Activated CD8-positive, alpha-beta memory T cell treated with anti-CD3 and anti-CD28 coated beads for 4 hours (primary cell): ENCODE results near the gene UACA.
"Not testable (repeated sequence)": the region's sequence is repeated elsewhere in the genome, so short reads cannot be mapped to it uniquely, and the experiment has no call there.

ENCODE experiments used
- DNase-seq, 2 donors: peaks; one replicate each; pipeline ENCODE4 v3.0.0-alpha.2; 2020; ENCODE audit warnings: low read depth in 2 of 2

UACA gene

DNA sequence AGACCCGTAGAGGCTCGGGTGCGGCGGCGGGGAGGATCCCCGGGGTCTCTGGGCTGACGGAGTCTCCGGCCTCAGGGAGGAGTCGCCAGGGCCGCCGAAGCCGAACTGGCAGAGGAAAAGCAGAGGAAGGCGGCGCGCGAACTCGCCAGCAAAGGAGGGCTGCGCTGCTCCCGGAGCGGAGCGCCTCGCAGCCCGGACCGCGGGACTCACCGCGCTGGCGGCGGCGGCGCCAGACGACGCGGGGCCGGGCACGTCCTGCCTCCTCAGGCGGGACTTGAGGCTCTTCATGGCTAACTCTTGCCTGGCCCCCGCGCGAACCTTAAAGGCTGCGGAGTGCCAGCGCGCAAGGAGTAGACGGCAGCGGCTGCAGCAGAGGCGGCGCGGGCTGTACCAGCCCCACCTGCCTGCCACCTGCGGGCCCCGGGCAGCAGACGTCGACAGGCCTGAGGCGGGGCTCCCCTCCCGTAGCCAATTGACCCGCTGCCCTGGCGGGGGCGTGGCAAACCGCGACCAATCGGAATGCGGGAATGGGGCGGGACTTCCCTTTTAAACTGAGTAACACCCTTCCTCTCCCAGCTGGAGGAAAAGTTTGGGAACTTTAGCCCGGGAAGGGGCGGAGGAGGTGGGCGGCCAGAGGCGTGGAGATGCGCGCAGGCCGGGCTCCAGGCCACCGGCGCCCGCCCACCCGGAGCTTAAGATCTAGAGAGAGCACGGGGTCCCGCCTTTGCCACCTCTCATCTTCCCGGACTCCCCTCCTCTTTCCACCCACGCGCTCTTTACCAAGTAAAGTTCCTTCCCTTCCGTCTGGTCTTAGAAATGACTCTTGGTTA, at the start of gene UACA:
UACA (minus strand) TSS at position 439 of the 830 bp plus-strand sequence; CDS start at position 288, 151 bp downstream.
- peak; percentile 27 to 37 for DNase-seq

- DNase-seq: no peak
Observed at GRCh38 chr15:70812827-70813364, 49.5 kb upstream of the UACA start.

DNA sequence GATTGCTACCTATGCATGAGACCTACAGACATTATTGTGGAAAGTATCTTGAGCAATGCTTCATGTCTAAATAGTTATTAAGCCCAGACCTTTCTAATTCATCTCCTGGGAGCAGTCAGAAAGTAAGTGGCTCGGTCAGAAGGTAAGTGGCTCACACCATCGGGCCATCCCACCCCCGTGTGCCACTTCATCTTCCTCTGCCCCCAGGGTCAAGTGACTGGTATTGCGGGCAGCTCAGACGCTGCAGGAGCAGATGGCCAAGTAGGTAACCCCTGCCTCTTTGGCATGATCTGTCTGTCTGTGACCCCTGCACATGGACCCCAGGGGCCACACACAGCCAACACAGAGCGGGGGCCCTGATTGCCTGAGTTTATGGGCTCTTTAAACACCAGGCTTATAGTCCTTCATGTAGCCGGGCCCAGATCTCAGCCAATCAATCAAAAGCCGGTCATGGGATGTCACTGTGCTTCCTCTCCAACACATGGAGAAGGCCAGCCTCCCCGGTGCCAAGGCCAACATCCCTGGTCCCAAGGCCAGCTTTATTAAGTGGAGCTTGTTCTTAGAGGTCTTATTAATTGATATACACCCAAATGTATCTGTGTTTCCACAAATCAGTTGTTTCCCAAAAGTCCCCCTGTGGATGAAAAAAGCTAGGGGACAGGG, 47.7 kb upstream of the UACA start:
- no peak for DNase-seq

DNA sequence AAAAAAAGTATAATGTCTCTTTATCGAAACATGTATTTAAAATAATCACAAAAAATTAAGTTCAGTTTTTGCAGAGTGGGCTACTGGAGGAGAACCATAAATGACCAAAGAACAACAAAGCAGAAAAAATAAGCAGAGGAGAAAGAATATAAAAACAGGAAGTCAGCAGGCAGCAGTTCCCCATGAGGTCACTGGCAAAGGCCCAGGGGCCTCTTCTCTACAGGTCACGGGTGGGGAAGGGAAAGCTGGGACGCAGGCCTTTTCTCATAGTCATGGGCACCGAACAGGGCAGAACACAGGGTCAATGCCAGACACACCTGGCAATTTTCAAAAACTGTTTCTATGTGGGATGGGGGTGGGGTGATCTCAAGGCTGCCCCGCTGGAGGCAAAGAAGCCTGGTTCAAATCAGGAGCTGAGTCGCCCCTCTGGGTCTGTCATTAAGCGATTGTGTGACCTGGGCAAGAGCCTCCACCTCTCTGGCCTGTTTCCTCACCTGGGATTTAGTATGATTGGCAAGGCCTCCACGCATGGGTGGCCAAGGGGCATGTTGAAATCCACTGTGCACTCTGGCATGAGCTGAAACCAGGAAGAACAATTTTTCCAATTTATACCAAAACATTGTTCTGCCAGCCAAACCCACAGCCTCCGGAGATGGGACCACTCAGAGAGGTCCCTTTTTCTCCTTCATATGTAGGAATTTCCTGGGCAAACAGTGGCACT, 43.8 kb upstream of the UACA start:
- DNase-seq: no peak

DNA sequence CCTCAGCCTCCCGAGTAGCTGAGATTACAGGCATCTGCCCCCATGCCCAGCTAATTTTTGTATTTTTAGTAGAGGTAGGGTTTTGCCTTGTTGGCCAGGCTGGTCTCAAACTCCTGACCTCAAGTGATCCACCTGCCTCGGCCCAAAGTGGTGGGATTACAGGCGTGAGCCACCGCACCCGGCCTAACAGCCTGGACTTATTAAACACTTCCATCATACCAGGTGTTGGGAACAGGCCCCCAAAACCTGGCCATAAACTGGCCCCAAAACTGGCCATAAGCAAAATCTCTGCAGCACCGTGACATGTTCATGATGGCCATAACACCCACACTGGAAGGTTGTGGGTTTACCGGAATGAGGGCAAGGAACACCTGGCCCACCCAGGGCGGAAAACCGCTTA, 41.0 kb upstream of the UACA start:
- not testable (repeated sequence) for DNase-seq

GRCh38 chr15:70802629-70803028, 39.3 kb upstream of the UACA start:
- DNase-seq: no peak

DNA sequence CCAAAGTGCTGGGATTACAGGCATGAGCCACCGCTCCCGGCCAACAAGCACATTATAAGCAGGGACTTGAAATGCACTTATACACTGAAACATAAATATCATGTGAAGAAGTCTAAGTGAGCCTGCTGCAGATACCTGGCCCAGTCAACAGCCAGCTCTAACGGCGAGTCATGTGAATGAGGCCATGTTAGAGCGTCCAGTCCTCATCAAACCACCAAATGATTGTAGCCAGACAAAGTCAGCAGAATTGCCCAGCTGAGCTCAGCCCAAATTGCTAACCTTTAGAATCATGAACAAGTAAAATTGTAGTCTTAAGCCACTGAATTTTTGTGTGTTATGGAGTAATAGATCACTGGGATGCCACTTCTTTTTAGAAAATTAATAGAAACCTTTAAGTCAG, 37.8 kb upstream of the UACA start:
- DNase-seq: no peak

DNA sequence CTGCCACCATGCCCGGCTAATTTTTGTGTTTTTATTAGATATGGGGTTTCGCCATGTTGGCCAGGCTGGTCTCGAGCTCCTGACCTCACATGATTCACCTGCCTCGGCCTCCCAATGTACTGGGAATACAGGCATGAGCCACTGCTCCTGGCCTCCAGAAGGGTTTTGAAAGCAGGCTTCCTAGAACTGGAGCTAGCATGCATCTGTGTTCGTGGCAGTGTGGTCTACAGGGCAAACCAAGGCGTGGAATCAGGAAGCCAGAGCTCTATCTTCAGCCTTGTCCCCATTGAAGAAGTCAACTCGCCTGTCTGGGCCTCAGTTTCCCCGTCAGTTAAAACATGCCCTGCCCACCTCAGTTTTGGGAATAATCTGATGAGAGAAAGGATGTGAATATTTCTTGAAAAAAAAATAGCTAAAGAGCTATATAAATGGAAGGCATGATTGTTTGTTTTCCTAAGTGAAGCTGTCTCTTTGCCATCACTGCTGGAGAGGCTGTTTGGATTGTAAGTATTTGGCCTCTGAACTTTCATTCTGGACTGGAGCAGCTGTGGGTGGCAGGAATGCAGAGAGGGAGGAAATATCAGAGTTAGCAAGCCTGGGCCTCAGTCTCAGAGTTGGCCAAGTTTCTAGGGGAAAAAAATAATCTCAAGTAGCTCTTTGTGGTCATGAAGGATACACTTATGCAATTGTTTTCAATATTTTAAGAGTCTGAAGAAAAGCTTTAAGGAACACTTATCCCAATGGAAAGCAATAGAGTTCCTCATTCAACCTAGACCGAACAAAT, 36.5 kb upstream of the UACA start:
- no peak for DNase-seq

DNA sequence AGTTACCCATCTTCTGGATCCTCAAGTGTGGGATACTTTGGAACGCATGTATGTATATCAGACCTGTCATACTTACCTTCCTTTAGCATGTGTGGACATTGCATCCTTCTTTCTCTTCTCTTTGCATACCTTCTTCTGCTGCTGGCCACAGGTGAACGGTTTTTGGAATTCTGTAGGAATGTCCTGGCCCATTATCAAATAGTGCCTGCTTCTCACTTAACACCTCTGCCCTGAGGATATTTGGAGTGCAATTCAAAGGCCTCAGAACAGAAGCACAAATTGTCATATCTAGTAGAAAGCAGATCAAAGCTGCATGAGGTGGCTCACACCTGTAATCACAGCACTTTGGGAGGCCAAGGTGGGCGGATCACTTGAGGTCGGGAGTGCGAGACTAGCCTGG, 34.1 kb upstream of the UACA start:
- DNase-seq: no peak

GRCh38 chr15:70796516-70797310, 33.4 kb upstream of the UACA start:
- DNase-seq: no peak

DNA sequence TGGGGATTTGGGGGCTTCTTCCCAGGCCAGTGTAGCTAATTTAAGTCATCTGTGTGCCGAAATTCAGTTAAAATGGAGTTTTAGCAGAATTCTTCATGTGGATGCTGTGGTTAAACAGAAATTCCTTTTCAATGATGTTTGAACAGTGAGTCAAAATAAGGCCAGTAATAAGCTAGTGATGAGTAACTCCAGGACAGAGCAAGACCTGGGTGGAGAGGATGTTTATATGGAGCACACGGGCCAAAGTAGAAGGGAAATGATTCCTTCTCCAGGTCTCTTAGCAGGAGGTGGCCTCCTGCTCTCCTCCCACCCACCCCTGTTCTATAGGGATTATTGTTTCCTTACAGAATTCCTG, 31.9 kb upstream of the UACA start:
- DNase-seq: no peak

DNA sequence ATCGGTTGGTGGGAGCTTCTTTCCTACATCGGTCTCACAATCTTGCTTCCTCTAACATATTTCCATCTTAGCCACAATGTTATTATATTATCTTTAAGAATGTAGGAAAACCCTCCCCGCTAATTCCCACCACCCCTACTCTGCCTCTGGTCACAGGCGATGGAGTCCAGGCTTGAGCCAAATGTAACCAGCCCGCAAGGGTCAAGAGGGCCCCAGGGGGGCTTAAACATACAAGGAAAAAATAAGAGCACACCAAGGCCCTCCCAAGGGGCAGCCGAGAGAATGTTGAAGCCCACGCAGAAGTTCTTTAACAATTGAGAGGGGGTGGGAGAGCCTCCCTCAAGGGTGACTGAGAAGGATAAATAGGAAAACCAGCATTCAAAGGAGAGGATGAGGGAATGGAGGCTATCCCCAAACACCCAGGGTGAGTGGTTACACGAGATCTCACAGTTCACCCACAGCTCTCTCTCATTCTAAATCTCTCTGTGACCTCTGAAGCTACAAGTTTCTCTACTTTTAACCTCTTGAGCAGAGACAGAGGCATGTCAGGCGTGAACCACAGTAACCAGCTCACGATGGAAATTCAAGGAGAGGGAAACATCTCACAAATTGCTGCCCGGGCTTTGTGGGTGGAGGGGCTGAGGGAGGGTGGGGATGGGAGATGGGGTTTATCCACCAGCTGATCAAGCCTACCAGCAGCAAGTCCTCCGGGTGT, 31.4 kb upstream of the UACA start:
- no peak for DNase-seq

DNA sequence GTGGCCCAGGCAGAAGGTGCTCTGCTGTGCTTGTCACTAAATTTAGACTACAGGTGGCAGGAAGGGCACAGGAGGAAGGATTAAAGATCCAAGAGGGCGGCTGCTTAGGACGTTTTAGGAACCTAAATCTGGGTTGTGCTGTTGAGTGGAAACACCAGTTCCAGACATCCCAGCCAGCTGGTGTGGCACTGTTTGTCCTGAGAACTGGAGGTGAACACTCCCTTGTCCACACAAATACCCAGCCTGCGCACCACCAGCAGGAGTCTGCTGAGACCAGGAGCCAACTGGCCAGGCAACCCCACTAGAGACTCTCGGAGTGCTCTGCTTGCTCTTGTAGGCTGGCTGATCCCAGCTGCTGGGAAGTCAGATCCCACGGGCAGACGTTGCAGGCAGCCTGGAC, 30.3 kb upstream of the UACA start:
- no peak for DNase-seq

GRCh38 chr15:70792171-70792573, 28.8 kb upstream of the UACA start:
- DNase-seq: no peak

DNA sequence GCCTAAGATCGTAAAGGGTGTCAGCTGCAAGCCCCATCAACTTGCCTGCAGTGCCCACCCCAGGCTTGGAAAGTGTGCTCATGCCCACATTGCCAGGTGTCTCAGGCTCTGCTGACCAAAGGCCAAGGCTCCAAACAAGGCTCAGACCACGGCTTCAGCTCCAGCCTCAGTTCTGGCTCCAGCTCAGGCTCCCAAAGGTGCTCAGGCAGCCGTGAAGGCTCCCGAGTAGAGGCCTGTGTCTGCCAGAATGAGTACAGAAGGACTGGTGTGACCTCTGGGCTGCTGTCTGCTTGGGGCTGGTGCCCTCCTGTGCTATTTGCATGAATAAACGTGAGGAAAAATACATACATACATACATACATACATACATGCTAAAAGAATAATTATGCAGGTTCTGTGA, 27.9 kb upstream of the UACA start:
- no peak for DNase-seq

DNA sequence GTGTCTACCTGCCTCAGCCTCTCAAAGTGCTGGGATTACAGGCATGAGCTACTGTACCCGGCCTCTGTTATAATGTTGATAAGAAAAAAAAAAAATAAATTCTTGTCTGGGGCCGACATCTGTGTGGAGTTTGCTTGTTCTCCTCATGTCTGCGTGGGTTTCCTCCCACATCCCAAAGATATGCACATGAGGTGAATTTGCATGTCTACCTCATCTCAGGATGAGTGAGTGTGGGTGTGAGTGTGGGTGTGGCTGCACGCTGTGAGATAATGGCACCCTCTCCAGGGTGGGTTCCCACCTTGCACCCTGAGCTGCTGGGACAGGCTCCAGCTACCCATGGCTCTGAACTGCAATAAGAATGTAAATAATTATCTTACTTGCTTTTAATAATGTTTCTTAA, 25.9 kb upstream of the UACA start:
- DNase-seq: no peak

GRCh38 chr15:70788114-70789049, 25.0 kb upstream of the UACA start:
- DNase-seq: no peak

DNA sequence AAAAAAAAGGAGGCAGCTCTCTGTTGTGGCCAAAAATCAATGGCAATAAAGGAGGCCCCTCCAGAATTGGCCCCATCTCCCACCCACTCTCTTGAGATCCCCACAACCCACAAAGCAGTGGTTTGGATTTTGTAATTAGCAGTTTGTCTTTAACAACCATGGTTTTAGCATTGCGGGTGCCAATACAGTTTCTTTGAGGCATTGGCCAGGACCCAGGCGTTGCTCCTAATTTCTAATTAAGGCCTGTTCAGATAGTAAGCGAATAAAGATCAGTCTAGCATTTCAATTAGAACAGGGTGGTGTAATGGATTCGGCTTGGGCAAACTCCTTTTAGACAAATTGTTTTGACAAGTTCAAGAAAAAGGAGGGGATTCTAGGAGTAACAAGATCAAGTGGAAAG, 23.6 kb upstream of the UACA start:
- no peak for DNase-seq

DNA sequence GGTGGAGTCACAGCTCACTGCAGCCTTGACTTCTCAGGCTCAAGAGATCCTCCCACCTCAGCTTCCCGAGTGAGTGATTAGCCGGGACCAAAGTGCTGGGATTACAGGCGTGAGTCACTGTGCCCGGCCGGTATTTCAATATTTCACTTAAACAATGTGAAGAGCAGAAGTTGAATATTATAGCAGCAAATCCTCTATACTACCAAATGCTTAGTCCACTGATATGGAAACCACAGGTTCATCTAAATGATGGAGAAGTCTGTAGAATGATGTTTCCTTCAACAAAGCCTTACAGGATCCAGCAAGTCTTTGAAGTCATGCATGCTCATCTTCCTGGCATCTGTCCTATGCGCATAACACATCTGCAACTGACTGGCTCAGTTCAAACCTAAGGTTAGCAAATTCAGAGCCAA, 20.3 kb upstream of the UACA start:
- no peak for DNase-seq
